ENCODE results near the gene SPNS2. TPM values are rescaled to one million over a fixed set of nuclear protein-coding genes. Genes with fewer than 3 reads are reported as not detected.

SPNS2 gene
- total RNA-seq, 2 donors from 2014 or later: 9.1 to 23.9 TPM

GRCh38 chr17:4587195-4587594 lies 88.5 kb downstream of the SPNS2 start:
- no peak for DNase-seq (ENCODE audit: low spot score)
- Histone ChIP-seq H3K27ac (no peak overlapping the region), H3K9me3 (no peaks in the 10 kb centered on the region), H3K4me3 (no peak overlapping the region), H3K27me3 (replicated peaks; ENCODE audit: insufficient read depth) (no peaks in the 10 kb centered on the region), H3K4me1 (ENCODE audit: control insufficient read depth in 1 of 2, low read depth in 2 of 2) (peaks cover 5 to 13% of the 10 kb centered on the region in 2 donors), H3K36me3 (no peaks in the 10 kb centered on the region)
- TF ChIP-seq CTCF (IDR thresholded peaks at IDR 0.05): no peak
- no peak for ATAC-seq (ENCODE audit: insufficient number of reproducible peaks, low FRiP score, low read depth)

- ATAC-seq (ENCODE audit: insufficient number of reproducible peaks, low FRiP score, low read depth) (no peak), DNase-seq (ENCODE audit: low spot score) (no peak)
- H3K27ac ChIP-seq: no peak overlapping the region
- H3K36me3 ChIP-seq: no peaks in the 10 kb centered on the region
- H3K4me1 ChIP-seq (ENCODE audit: control insufficient read depth in 1 of 2, low read depth in 2 of 2): peaks cover 5 to 13% of the 10 kb centered on the region in 2 donors
- H3K9me3 ChIP-seq: no peaks in the 10 kb centered on the region
- H3K4me3 ChIP-seq: no peak overlapping the region
- no peaks in the 10 kb centered on the region for H3K27me3 ChIP-seq (replicated peaks; ENCODE audit: insufficient read depth)
- TF ChIP-seq CTCF (IDR thresholded peaks at IDR 0.05): no peak
Measured at GRCh38 chr17:4587803-4588202, 89.1 kb downstream of the SPNS2 start.

GRCh38 chr17:4588391-4588790 lies 89.7 kb downstream of the SPNS2 start:
- DNase-seq (ENCODE audit: low spot score) (no peak), ATAC-seq (ENCODE audit: insufficient number of reproducible peaks, low FRiP score, low read depth) (no peak)
- peaks cover 5 to 13% of the 10 kb centered on the region in 2 donors for H3K4me1 ChIP-seq (ENCODE audit: control insufficient read depth in 1 of 2, low read depth in 2 of 2)
- H3K27me3 ChIP-seq (replicated peaks; ENCODE audit: insufficient read depth): no peaks in the 10 kb centered on the region
- no peaks in the 10 kb centered on the region for H3K36me3 ChIP-seq
- TF ChIP-seq CTCF (IDR thresholded peaks at IDR 0.05): no peak
- no peaks in the 10 kb centered on the region for H3K9me3 ChIP-seq
- no peak overlapping the region for H3K4me3 ChIP-seq
- no peak overlapping the region for H3K27ac ChIP-seq

Other genes with a start within 250 kb of the SPNS2 start
- gene ANKFY1, start 234.9 kb upstream of the SPNS2 start, total RNA-seq: 10 to 100 TPM; 36.8 to 40.4 TPM
- 10 to 100 TPM; 38.8 to 47.7 TPM for gene UBE2G1, start 132.2 kb upstream of the SPNS2 start, total RNA-seq
- gene SPNS3, start 64.9 kb upstream of the SPNS2 start, total RNA-seq: 1 to 10 TPM in 1 of 2 donors, not detected in 1; 1.9 TPM
- gene MYBBP1A, start 56.5 kb downstream of the SPNS2 start, total RNA-seq: 10 to 100 TPM; 47.4 to 92.6 TPM
- not detected for gene GGT6, start 61.7 kb downstream of the SPNS2 start, total RNA-seq
- gene SMTNL2, start 85.6 kb downstream of the SPNS2 start, total RNA-seq: 1 to 10 TPM; 2.6 to 2.8 TPM
- not detected for gene ALOX15, start 142.8 kb downstream of the SPNS2 start, total RNA-seq
- 10 to 100 TPM; 21.1 to 71.2 TPM for gene PELP1, start 205.3 kb downstream of the SPNS2 start, total RNA-seq
- gene ARRB2, start 211.8 kb downstream of the SPNS2 start, total RNA-seq: 10 to 100 TPM; 64.5 to 66.3 TPM
- 10 to 100 TPM; 18.8 to 21.9 TPM for gene MED11, start 232.5 kb downstream of the SPNS2 start, total RNA-seq
- 1 to 10 TPM; 2.5 to 5.8 TPM for gene ZMYND15, start 241.0 kb downstream of the SPNS2 start, total RNA-seq
- gene CXCL16, start 241.0 kb downstream of the SPNS2 start, total RNA-seq: 10 to 100 TPM; 27.6 to 41.7 TPM

Data from thoracic aorta (tissue), 2 donors.